MM.1S (cell line): Measurements from ENCODE around the gene CCDC80.
A peak's percentile ranks its signal among the peaks of the same experiment; 100 is the strongest.

Experiments used
- DNase-seq: peaks from one replicate; pipeline ENCODE4 v3.0.0-alpha.2; 2015
- H2AFZ ChIP-seq: fragments of 300-600 bp; sonication (generic); 2 replicates; pipeline ENCODE4 v1.6.0; 2016; ENCODE audit warnings: antibody characterized with exemption, low read length
- H3F3A ChIP-seq: fragments of 300-600 bp; sonication (generic); 2 replicates; pipeline ENCODE4 v1.6.1; 2016; ENCODE audit warnings: mild to moderate bottlenecking, antibody characterized with exemption, low read length, moderate library complexity, mixed read lengths; ENCODE audit not compliant: insufficient read depth
- H3K27ac ChIP-seq: fragments of 300-600 bp; sonication (generic); 2 replicates; pipeline ENCODE4 v1.5.1; 2016; ENCODE audit warnings: mild to moderate bottlenecking, low read length
- H3K27me3 ChIP-seq: fragments of 300-600 bp; sonication (generic); replicated peaks from 2 replicates; pipeline ENCODE4 v1.6.0; 2016; ENCODE audit warnings: low read length; ENCODE audit not compliant: insufficient read depth
- H3K36me3 ChIP-seq: fragments of 300-600 bp; sonication (generic); replicated peaks from 2 replicates; pipeline ENCODE4 v1.6.1; 2016; ENCODE audit warnings: mild to moderate bottlenecking, low read length, mixed read lengths; ENCODE audit not compliant: insufficient read depth
- H3K4me1 ChIP-seq: fragments of 300-600 bp; sonication (generic); 2 replicates; pipeline ENCODE4 v1.6.1; 2016; ENCODE audit warnings: low read length, mixed read lengths
- H3K4me2 ChIP-seq: fragments of 300-600 bp; sonication (generic); 2 replicates; pipeline ENCODE4 v1.6.0; 2016; ENCODE audit warnings: low read depth, low read length
- H3K4me3 ChIP-seq: fragments of 300-600 bp; sonication (generic); 2 replicates; pipeline ENCODE4 v1.5.1; 2016; ENCODE audit warnings: low read length, mixed read lengths
- H3K79me2 ChIP-seq: fragments of 300-600 bp; sonication (generic); 2 replicates; pipeline ENCODE4 v1.6.1; 2016; ENCODE audit warnings: mixed run types, low read length, mixed read lengths
- H3K9ac ChIP-seq: fragments of 300-600 bp; sonication (generic); 2 replicates; pipeline ENCODE4 v1.6.1; 2016; ENCODE audit warnings: low read length, mixed read lengths
- H3K9me2 ChIP-seq: fragments of 300-600 bp; sonication (generic); replicated peaks from 2 replicates; pipeline ENCODE4 v1.6.1; 2016; ENCODE audit warnings: mild to moderate bottlenecking, low read length, mixed read lengths; ENCODE audit not compliant: insufficient read depth
- H3K9me3 ChIP-seq: fragments of 300-600 bp; sonication (generic); replicated peaks from 2 replicates; pipeline ENCODE4 v1.6.1; 2016; ENCODE audit warnings: mild to moderate bottlenecking, low read length, mixed read lengths; ENCODE audit not compliant: insufficient read depth
- H4K20me1 ChIP-seq: fragments of 300-600 bp; sonication (generic); 2 replicates; pipeline ENCODE4 v1.6.1; 2016; ENCODE audit warnings: mild to moderate bottlenecking, low read length, moderate library complexity, mixed read lengths; ENCODE audit not compliant: insufficient read depth
- EZH2 ChIP-seq: fragments of 300-600 bp; sonication (generic); optimal IDR thresholded peaks from 2 replicates; pipeline ENCODE3; 2017; ENCODE audit warnings: low read depth, mild to moderate bottlenecking, antibody characterized with exemption, low read length, mixed read lengths
- EZH2phosphoT487 ChIP-seq: fragments of 300-600 bp; sonication (generic); IDR thresholded peaks from 2 replicates; pipeline ENCODE4 v1.6.1; 2018; ENCODE audit warnings: antibody characterized with exemption, low read length
- TF ChIP-seq, protein P1 (sequence below): fragments of 300-600 bp; sonication (generic); IDR thresholded peaks from 2 replicates; pipeline ENCODE4 v1.5.1; 2016; ENCODE audit warnings: antibody characterized with exemption, low read length, mixed read lengths

The CCDC80 gene

GRCh38 chr3:112644453-112644852 is 3.5 kb upstream of the CCDC80 start:
- DNase-seq, result no peak
- Histone ChIP-seq H3K36me3 (no peaks in the 10 kb centered on the region), H3K4me3 (no peak overlapping the region), H3K27me3 (no peaks in the 10 kb centered on the region), H4K20me1 (no peaks in the 10 kb centered on the region), H3K4me2 (no peak overlapping the region), H3K79me2 (no peaks in the 10 kb centered on the region), H3F3A (no peaks in the 10 kb centered on the region), H3K9me3 (no peaks in the 10 kb centered on the region), H3K9me2 (no peaks in the 10 kb centered on the region), H3K9ac (no peak overlapping the region), H3K4me1 (0 out of 2 replicates have a peak, but pooled peaks cover 3% of the 10 kb centered on the region), H3K27ac (no peak overlapping the region), H2AFZ (no peak overlapping the region)
- TF ChIP-seq EZH2phosphoT487, result no peak
- TF ChIP-seq, protein P1, sequence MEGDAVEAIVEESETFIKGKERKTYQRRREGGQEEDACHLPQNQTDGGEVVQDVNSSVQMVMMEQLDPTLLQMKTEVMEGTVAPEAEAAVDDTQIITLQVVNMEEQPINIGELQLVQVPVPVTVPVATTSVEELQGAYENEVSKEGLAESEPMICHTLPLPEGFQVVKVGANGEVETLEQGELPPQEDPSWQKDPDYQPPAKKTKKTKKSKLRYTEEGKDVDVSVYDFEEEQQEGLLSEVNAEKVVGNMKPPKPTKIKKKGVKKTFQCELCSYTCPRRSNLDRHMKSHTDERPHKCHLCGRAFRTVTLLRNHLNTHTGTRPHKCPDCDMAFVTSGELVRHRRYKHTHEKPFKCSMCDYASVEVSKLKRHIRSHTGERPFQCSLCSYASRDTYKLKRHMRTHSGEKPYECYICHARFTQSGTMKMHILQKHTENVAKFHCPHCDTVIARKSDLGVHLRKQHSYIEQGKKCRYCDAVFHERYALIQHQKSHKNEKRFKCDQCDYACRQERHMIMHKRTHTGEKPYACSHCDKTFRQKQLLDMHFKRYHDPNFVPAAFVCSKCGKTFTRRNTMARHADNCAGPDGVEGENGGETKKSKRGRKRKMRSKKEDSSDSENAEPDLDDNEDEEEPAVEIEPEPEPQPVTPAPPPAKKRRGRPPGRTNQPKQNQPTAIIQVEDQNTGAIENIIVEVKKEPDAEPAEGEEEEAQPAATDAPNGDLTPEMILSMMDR, result no peak
- no peak for TF ChIP-seq EZH2

GRCh38 chr3:112643621-112644240 is 2.8 kb upstream of the CCDC80 start:
- Histone ChIP-seq H3K79me2 (no peaks in the 10 kb centered on the region), H3K36me3 (no peaks in the 10 kb centered on the region), H3K4me2 (no peak overlapping the region), H3K27ac (no peak overlapping the region), H3K4me1 (no peaks in the 10 kb centered on the region), H3K27me3 (no peaks in the 10 kb centered on the region), H3K9me3 (no peaks in the 10 kb centered on the region), H3K4me3 (no peak overlapping the region), H2AFZ (no peak overlapping the region), H3K9ac (no peak overlapping the region), H3K9me2 (no peaks in the 10 kb centered on the region), H4K20me1 (no peaks in the 10 kb centered on the region), H3F3A (no peaks in the 10 kb centered on the region)
- TF ChIP-seq, protein P1, result no peak
- TF ChIP-seq EZH2 (no peak), EZH2phosphoT487 (no peak)
- no peak for DNase-seq

GRCh38 chr3:112642912-112643506 is 2.1 kb upstream of the CCDC80 start:
- no peaks in the 10 kb centered on the region for H3K36me3 ChIP-seq
- TF ChIP-seq EZH2phosphoT487 (no peak), EZH2 (no peak)
- TF ChIP-seq, protein P1, result peak; percentile 90
- no peaks in the 10 kb centered on the region for H3K79me2 ChIP-seq
- no peaks in the 10 kb centered on the region for H3K4me1 ChIP-seq
- no peaks in the 10 kb centered on the region for H3K9me2 ChIP-seq
- no peaks in the 10 kb centered on the region for H4K20me1 ChIP-seq
- H3K27ac ChIP-seq, result no peak overlapping the region
- DNase-seq, result peak; percentile 81
- H3K9me3 ChIP-seq, result no peaks in the 10 kb centered on the region
- H3K4me2 ChIP-seq, result peak overlapping the region; percentile 42; the same call in 1 of the 2 replicates
- H3K27me3 ChIP-seq, result no peaks in the 10 kb centered on the region
- H2AFZ ChIP-seq, result no peak overlapping the region
- H3K4me3 ChIP-seq, result no peak overlapping the region
- H3K9ac ChIP-seq, result no peak overlapping the region
- H3F3A ChIP-seq, result no peaks in the 10 kb centered on the region
